ENCODE measurements around the gene ZDHHC22. TPM values are rescaled to one million over a fixed set of nuclear protein-coding genes. Genes with fewer than 3 reads are reported as not detected.
A peak's percentile ranks its signal among the peaks of the same experiment; 100 is the strongest.

The ZDHHC22 gene
- total and polyA plus RNA-seq, 2 donors from 2014 or later = not detected

- FAIRE-seq (no peak), DNase-seq (peak in 1 of 5 donors; percentile 14)
- H3K27me3 ChIP-seq (ENCODE audit: control insufficient read depth, insufficient read depth, low read length) = no peaks in the 10 kb centered on the region
- no peak overlapping the region for H3K4me3 ChIP-seq (ENCODE audit: low read length in 3 of 3)
- H3K27ac ChIP-seq (ENCODE audit: low read depth in 2 of 2, low read length in 2 of 2) = no peak overlapping the region
- H3K4me1 ChIP-seq (ENCODE audit: control insufficient read depth in 2 of 3, insufficient read depth in 2 of 3, low read depth in 1 of 3, low read length in 3 of 3) = peaks cover 0 to 3% (median 0%) of the 10 kb centered on the region in 3 donors
- no peaks in the 10 kb centered on the region for H3K9me3 ChIP-seq (ENCODE audit: control insufficient read depth in 2 of 3, insufficient read depth in 1 of 3, low read length in 3 of 3)
- no peak for TF ChIP-seq CTCF (IDR thresholded peaks at IDR 0.05; ENCODE audit: borderline replicate concordance, extremely low read depth, insufficient read depth)
- intact Hi-C loops (cut with DNase I) = no loop called here
- no peaks in the 10 kb centered on the region for H3K36me3 ChIP-seq (ENCODE audit: control insufficient read depth in 2 of 3, insufficient read depth in 3 of 3, low read length in 3 of 3)
- no peak overlapping the region for H3K9ac ChIP-seq (ENCODE audit: low read length in 3 of 3)
Measured at GRCh38 chr14:77084985-77085384, 56.6 kb downstream of the ZDHHC22 start.

GRCh38 chr14:77083082-77083481 is 58.5 kb downstream of the ZDHHC22 start:
- H3K9ac ChIP-seq (ENCODE audit: low read length in 3 of 3) = no peak overlapping the region
- no peaks in the 10 kb centered on the region for H3K9me3 ChIP-seq (ENCODE audit: control insufficient read depth in 2 of 3, insufficient read depth in 1 of 3, low read length in 3 of 3)
- DNase-seq (no peak), FAIRE-seq (no peak)
- peaks cover 0 to 3% (median 0%) of the 10 kb centered on the region in 3 donors for H3K4me1 ChIP-seq (ENCODE audit: control insufficient read depth in 2 of 3, insufficient read depth in 2 of 3, low read depth in 1 of 3, low read length in 3 of 3)
- no peaks in the 10 kb centered on the region for H3K36me3 ChIP-seq (ENCODE audit: control insufficient read depth in 2 of 3, insufficient read depth in 3 of 3, low read length in 3 of 3)
- intact Hi-C loops (cut with DNase I) = no loop called here
- no peak for TF ChIP-seq CTCF (IDR thresholded peaks at IDR 0.05; ENCODE audit: borderline replicate concordance, extremely low read depth, insufficient read depth)
- H3K27me3 ChIP-seq (ENCODE audit: control insufficient read depth, insufficient read depth, low read length) = no peaks in the 10 kb centered on the region
- no peak overlapping the region for H3K4me3 ChIP-seq (ENCODE audit: low read length in 3 of 3)
- no peak overlapping the region for H3K27ac ChIP-seq (ENCODE audit: low read depth in 2 of 2, low read length in 2 of 2)

- no peaks in the 10 kb centered on the region for H3K27me3 ChIP-seq (ENCODE audit: control insufficient read depth, insufficient read depth, low read length)
- DNase-seq = no peak
- intact Hi-C loops (cut with DNase I) = no loop called here
- no peak overlapping the region for H3K9ac ChIP-seq (ENCODE audit: low read length in 3 of 3)
- no peak overlapping the region for H3K27ac ChIP-seq (ENCODE audit: low read depth in 2 of 2, low read length in 2 of 2)
- no peaks in the 10 kb centered on the region for H3K9me3 ChIP-seq (ENCODE audit: control insufficient read depth in 2 of 3, insufficient read depth in 1 of 3, low read length in 3 of 3)
- H3K4me3 ChIP-seq (ENCODE audit: low read length in 3 of 3) = no peak overlapping the region
- TF ChIP-seq CTCF (IDR thresholded peaks at IDR 0.05; ENCODE audit: borderline replicate concordance, extremely low read depth, insufficient read depth) = no peak
- FAIRE-seq = no peak
- H3K36me3 ChIP-seq (ENCODE audit: control insufficient read depth in 2 of 3, insufficient read depth in 3 of 3, low read length in 3 of 3) = no peaks in the 10 kb centered on the region
- H3K4me1 ChIP-seq (ENCODE audit: control insufficient read depth in 2 of 3, insufficient read depth in 2 of 3, low read depth in 1 of 3, low read length in 3 of 3) = peaks cover 0 to 3% (median 0%) of the 10 kb centered on the region in 3 donors
Measured at GRCh38 chr14:77082356-77082755, 59.2 kb downstream of the ZDHHC22 start.

Other genes starting within 250 kb of the ZDHHC22 start
- gene IRF2BPL, start 113.1 kb downstream of the ZDHHC22 start, total RNA-seq = 97.1 TPM
- gene IRF2BPL, start 113.1 kb downstream of the ZDHHC22 start, polyA plus RNA-seq (ENCODE audit: insufficient read depth, low read depth, low replicate concordance) = 15.7 TPM
- 23.5 TPM for gene CIPC, start 43.5 kb downstream of the ZDHHC22 start, total RNA-seq
- 12.8 TPM for gene CIPC, start 43.5 kb downstream of the ZDHHC22 start, polyA plus RNA-seq (ENCODE audit: insufficient read depth, low read depth, low replicate concordance)
- 1.9 TPM for gene TMEM63C, start 40.0 kb upstream of the ZDHHC22 start, total RNA-seq
- 0.84 TPM for gene TMEM63C, start 40.0 kb upstream of the ZDHHC22 start, polyA plus RNA-seq (ENCODE audit: insufficient read depth, low read depth, low replicate concordance)
- gene NGB, start 129.4 kb upstream of the ZDHHC22 start, total RNA-seq = not detected
- not detected for gene NGB, start 129.4 kb upstream of the ZDHHC22 start, polyA plus RNA-seq (ENCODE audit: insufficient read depth, low read depth, low replicate concordance)
- 34.7 TPM for gene POMT2, start 179.1 kb upstream of the ZDHHC22 start, total RNA-seq
- 18.2 TPM for gene POMT2, start 179.1 kb upstream of the ZDHHC22 start, polyA plus RNA-seq (ENCODE audit: insufficient read depth, low read depth, low replicate concordance)
- 17.0 TPM for gene GSTZ1, start 179.2 kb upstream of the ZDHHC22 start, total RNA-seq
- 64.7 TPM for gene GSTZ1, start 179.2 kb upstream of the ZDHHC22 start, polyA plus RNA-seq (ENCODE audit: insufficient read depth, low read depth, low replicate concordance)
- gene TMED8, start 235.3 kb upstream of the ZDHHC22 start, total RNA-seq = 17.1 TPM
- 6.7 TPM for gene TMED8, start 235.3 kb upstream of the ZDHHC22 start, polyA plus RNA-seq (ENCODE audit: insufficient read depth, low read depth, low replicate concordance)
- 6.2 TPM for gene SAMD15, start 235.6 kb upstream of the ZDHHC22 start, total RNA-seq
- gene SAMD15, start 235.6 kb upstream of the ZDHHC22 start, polyA plus RNA-seq (ENCODE audit: insufficient read depth, low read depth, low replicate concordance) = 1.8 TPM

Data from kidney (tissue), 14 donors.